KMS-11 (cell line): ENCODE data around the gene ZDHHC5.
A peak's percentile ranks its signal among the peaks of the same experiment; 100 is the strongest.

ENCODE experiments used
- H2AFZ ChIP-seq: fragments of 200-600 bp; sonication (generic); 2 replicates; pipeline ENCODE4 v1.6.1; 2016; ENCODE audit warnings: antibody characterized with exemption, mixed run types, low read depth
- H3K27ac ChIP-seq: fragments of 200-600 bp; sonication (generic); 2 replicates; pipeline ENCODE4 v1.6.1; 2016; ENCODE audit warnings: mild to moderate bottlenecking, mixed run types
- H3K27me3 ChIP-seq: fragments of 200-600 bp; sonication (generic); 2 replicates; pipeline ENCODE4 v1.6.1; 2017; ENCODE audit warnings: mild to moderate bottlenecking, low read depth, mixed run types, moderate library complexity; ENCODE audit not compliant: insufficient read depth
- H3K36me3 ChIP-seq: fragments of 200-600 bp; sonication (generic); 2 replicates; pipeline ENCODE4 v1.6.1; 2017; ENCODE audit warnings: mild to moderate bottlenecking, mixed run types; ENCODE audit not compliant: insufficient read depth
- H3K4me1 ChIP-seq: fragments of 200-600 bp; sonication (generic); 2 replicates; pipeline ENCODE4 v1.6.1; 2016; ENCODE audit warnings: mild to moderate bottlenecking, low read depth, mixed run types; ENCODE audit not compliant: poor library complexity, severe bottlenecking
- H3K4me2 ChIP-seq: fragments of 200-600 bp; sonication (generic); 2 replicates; pipeline ENCODE4 v1.7.0; 2016; ENCODE audit warnings: mild to moderate bottlenecking, mixed run types
- H3K4me3 ChIP-seq: fragments of 200-600 bp; sonication (generic); IDR thresholded peaks from 2 replicates; pipeline ENCODE4 v1.6.1; 2017; ENCODE audit warnings: low read depth, low read length, mixed read lengths; ENCODE audit not compliant: insufficient read depth
- H3K79me2 ChIP-seq: fragments of 200-600 bp; sonication (generic); 2 replicates; pipeline ENCODE4 v1.6.1; 2016; ENCODE audit warnings: low read depth, mixed run types; ENCODE audit not compliant: insufficient read depth
- H3K9ac ChIP-seq: fragments of 200-600 bp; sonication (generic); 2 replicates; pipeline ENCODE4 v1.6.1; 2016; ENCODE audit warnings: mild to moderate bottlenecking, mixed run types
- H4K20me1 ChIP-seq: fragments of 200-600 bp; sonication (generic); 2 replicates; pipeline ENCODE4 v1.6.1; 2016; ENCODE audit warnings: mild to moderate bottlenecking, mixed run types; ENCODE audit not compliant: insufficient read depth
- CTCF ChIP-seq: fragments of 200-600 bp; sonication (generic); conservative IDR thresholded peaks from 2 replicates; pipeline ENCODE4 v1.6.1; 2017; ENCODE audit warnings: low read depth, mild to moderate bottlenecking, antibody characterized with exemption, low read length, moderate library complexity, mixed read lengths

The ZDHHC5 gene

GRCh38 chr11:57638005-57638781 is 29.7 kb upstream of the ZDHHC5 start:
- Histone ChIP-seq H3K4me2 (no peak overlapping the region), H2AFZ (peak overlapping the region; percentile 26; the same call in 1 of the 2 replicates), H3K4me3 (no peak overlapping the region), H3K9ac (no peak overlapping the region), H3K36me3 (no peaks in the 10 kb centered on the region), H4K20me1 (no peaks in the 10 kb centered on the region), H3K79me2 (no peaks in the 10 kb centered on the region), H3K27ac (no peak overlapping the region), H3K4me1 (no peaks in the 10 kb centered on the region), H3K27me3 (no peaks in the 10 kb centered on the region)
- no peak for TF ChIP-seq CTCF

- H3K4me2 ChIP-seq, result no peak overlapping the region
- H3K27me3 ChIP-seq, result 0 out of 2 replicates have a peak, but pooled peaks cover 2% of the 10 kb centered on the region
- no peak overlapping the region for H3K4me3 ChIP-seq
- H3K36me3 ChIP-seq, result no peaks in the 10 kb centered on the region
- H2AFZ ChIP-seq, result no peak overlapping the region
- H3K4me1 ChIP-seq, result no peaks in the 10 kb centered on the region
- no peak for TF ChIP-seq CTCF
- no peak overlapping the region for H3K9ac ChIP-seq
- no peaks in the 10 kb centered on the region for H3K79me2 ChIP-seq
- H4K20me1 ChIP-seq, result no peaks in the 10 kb centered on the region
- H3K27ac ChIP-seq, result no peak overlapping the region
Observed at GRCh38 chr11:57638811-57639320, 29.0 kb upstream of the ZDHHC5 start.

GRCh38 chr11:57639321-57640067 is 28.4 kb upstream of the ZDHHC5 start:
- H4K20me1 ChIP-seq, result no peaks in the 10 kb centered on the region
- H3K4me2 ChIP-seq, result no peak overlapping the region
- peaks cover 2% of the 10 kb centered on the region; the same call in 1 of the 2 replicates for H3K27me3 ChIP-seq
- H3K27ac ChIP-seq, result no peak overlapping the region
- no peaks in the 10 kb centered on the region for H3K79me2 ChIP-seq
- no peaks in the 10 kb centered on the region for H3K4me1 ChIP-seq
- TF ChIP-seq CTCF, result no peak
- no peak overlapping the region for H3K9ac ChIP-seq
- H2AFZ ChIP-seq, result no peak overlapping the region
- no peak overlapping the region for H3K4me3 ChIP-seq
- H3K36me3 ChIP-seq, result no peaks in the 10 kb centered on the region

- Histone ChIP-seq H3K9ac (no peak overlapping the region), H4K20me1 (no peaks in the 10 kb centered on the region), H3K36me3 (no peaks in the 10 kb centered on the region), H3K27ac (no peak overlapping the region), H2AFZ (no peak overlapping the region), H3K79me2 (no peaks in the 10 kb centered on the region), H3K27me3 (peaks cover 2% of the 10 kb centered on the region; the same call in 1 of the 2 replicates), H3K4me1 (no peaks in the 10 kb centered on the region), H3K4me3 (no peak overlapping the region), H3K4me2 (no peak overlapping the region)
- no peak for TF ChIP-seq CTCF
Observed at GRCh38 chr11:57640068-57640800, 27.7 kb upstream of the ZDHHC5 start.
